ENCODE results near the gene FNDC11. TPM values are rescaled to one million over a fixed set of nuclear protein-coding genes. Genes with fewer than 3 reads are reported as not detected.

The FNDC11 gene
- total and polyA plus RNA-seq, 4 donors, result under 0.01 to 0.01 TPM; not detected in 2

GRCh38 chr20:63551068-63551467 lies 2.9 kb upstream of the FNDC11 start:
- Histone ChIP-seq H3K4me3 (ENCODE audit: low read depth in 1 of 3, low read length in 3 of 3) (no peak overlapping the region), H3K9me3 (ENCODE audit: control insufficient read depth in 4 of 4, low read length in 3 of 4) (peaks cover 0 to 1% (median 0%) of the 10 kb centered on the region in 4 donors), H3K27ac (ENCODE audit: low read depth in 1 of 2, low read length in 2 of 2) (no peak overlapping the region), H3K9ac (ENCODE audit: low read depth in 1 of 2, low read length in 2 of 2) (no peak overlapping the region), H3K4me1 (ENCODE audit: control insufficient read depth in 4 of 4, insufficient read depth in 4 of 4, low read length in 3 of 4) (peaks cover 0 to 2% (median 0%) of the 10 kb centered on the region in 4 donors), H3K27me3 (ENCODE audit: control insufficient read depth in 4 of 4, insufficient read depth in 4 of 4, low read length in 3 of 4) (peaks cover 0 to 2% (median 0%) of the 10 kb centered on the region in 4 donors), H3K36me3 (ENCODE audit: control insufficient read depth in 4 of 4, insufficient read depth in 3 of 4, low read depth in 1 of 4, low read length in 3 of 4) (no peaks in the 10 kb centered on the region)
- TF ChIP-seq TAF1 (conservative IDR thresholded peaks at IDR 0.05), result no peak
- TF ChIP-seq ATF3 (IDR thresholded peaks at IDR 0.05), result no peak
- no peak for TF ChIP-seq GABPA (IDR thresholded peaks at IDR 0.05 in 1 of 2, conservative IDR thresholded peaks at IDR 0.05 in 1 of 2)
- TF ChIP-seq HNF4G (IDR thresholded peaks at IDR 0.05), result no peak
- no peak for TF ChIP-seq SP1 (IDR thresholded peaks at IDR 0.05)
- TF ChIP-seq REST (IDR thresholded peaks at IDR 0.05), result no peak
- no peak for TF ChIP-seq NR2F2 (IDR thresholded peaks at IDR 0.05)
- no peak for TF ChIP-seq JUND (IDR thresholded peaks at IDR 0.05)
- TF ChIP-seq HNF4A (conservative IDR thresholded peaks at IDR 0.05), result no peak
- TF ChIP-seq MAX (IDR thresholded peaks at IDR 0.05), result no peak
- TF ChIP-seq RXRA (IDR thresholded peaks at IDR 0.05), result no peak
- no peak for TF ChIP-seq RAD21 (IDR thresholded peaks at IDR 0.05)
- no peak for TF ChIP-seq YY1 (IDR thresholded peaks at IDR 0.05)
- TF ChIP-seq EGR1 (IDR thresholded peaks at IDR 0.05; ENCODE audit: low read depth in 2 of 2), result no peak
- no peak for TF ChIP-seq ZBTB33 (IDR thresholded peaks at IDR 0.05)
- no peak for TF ChIP-seq FOXA1 (IDR thresholded peaks at IDR 0.05)
- TF ChIP-seq FOXA2 (IDR thresholded peaks at IDR 0.05), result no peak
- DNase-seq (ENCODE audit: low spot score), result no peak
- WGBS, result 52% methylated on average over 9 of the region's 9 CpGs

GRCh38 chr20:63552481-63553249 lies 1.3 kb upstream of the FNDC11 start:
- Histone ChIP-seq H3K4me3 (ENCODE audit: low read depth in 1 of 3, low read length in 3 of 3) (no peak overlapping the region), H3K27me3 (ENCODE audit: control insufficient read depth in 4 of 4, insufficient read depth in 4 of 4, low read length in 3 of 4) (peaks cover 0 to 2% (median 0%) of the 10 kb centered on the region in 4 donors)

More at GRCh38 chr20:63552481-63553249, 1.3 kb upstream of the FNDC11 start:
- 52% methylated on average over 15 of the region's 15 CpGs for WGBS
- H3K27ac ChIP-seq (ENCODE audit: low read depth in 1 of 2, low read length in 2 of 2), result no peak overlapping the region
- peaks cover 0 to 2% (median 0%) of the 10 kb centered on the region in 4 donors for H3K4me1 ChIP-seq (ENCODE audit: control insufficient read depth in 4 of 4, insufficient read depth in 4 of 4, low read length in 3 of 4)
- no peak overlapping the region for H3K9ac ChIP-seq (ENCODE audit: low read depth in 1 of 2, low read length in 2 of 2)
- H3K36me3 ChIP-seq (ENCODE audit: control insufficient read depth in 4 of 4, insufficient read depth in 3 of 4, low read depth in 1 of 4, low read length in 3 of 4), result no peaks in the 10 kb centered on the region
- no peak for DNase-seq (ENCODE audit: low spot score)
- peaks cover 0 to 1% (median 0%) of the 10 kb centered on the region in 4 donors for H3K9me3 ChIP-seq (ENCODE audit: control insufficient read depth in 4 of 4, low read length in 3 of 4)
- TF ChIP-seq RXRA (IDR thresholded peaks at IDR 0.05) (no peak), ATF3 (IDR thresholded peaks at IDR 0.05) (no peak), NR2F2 (IDR thresholded peaks at IDR 0.05) (no peak), FOXA2 (IDR thresholded peaks at IDR 0.05) (no peak), ZBTB33 (IDR thresholded peaks at IDR 0.05) (no peak), FOXA1 (IDR thresholded peaks at IDR 0.05) (no peak), YY1 (IDR thresholded peaks at IDR 0.05) (no peak), MAX (IDR thresholded peaks at IDR 0.05) (no peak), RAD21 (IDR thresholded peaks at IDR 0.05) (no peak), REST (IDR thresholded peaks at IDR 0.05) (no peak)

All from liver (tissue), 9 donors.